ENCODE data around the gene WASHC4. TPM values are rescaled to one million over a fixed set of nuclear protein-coding genes. Genes with fewer than 3 reads are reported as not detected.

Gene WASHC4
- total RNA-seq, 1 experiment from 2014 or later = 46.9 TPM

DNA sequence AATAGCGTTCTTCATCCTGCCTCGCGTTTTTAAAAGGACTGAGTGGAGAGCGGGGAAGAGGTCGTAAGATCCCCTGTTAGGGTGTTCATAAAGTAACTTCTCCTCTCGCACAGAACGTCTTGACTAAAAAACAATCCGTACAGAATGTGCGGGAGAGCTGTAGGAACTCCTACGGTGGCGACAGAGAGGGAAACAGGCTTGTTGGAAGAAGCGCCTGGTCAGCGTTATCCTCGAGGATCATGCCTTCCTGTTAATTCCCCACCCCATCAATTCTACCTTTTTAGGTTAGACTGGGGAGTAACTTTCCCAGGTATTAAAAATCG is 399 bp upstream of the WASHC4 start:
- Histone ChIP-seq H3F3A (ENCODE audit: low read length, unreplicated experiment) (no peaks in the 10 kb centered on the region), H3K4me2 (ENCODE audit: low read length) (peak overlapping the region; percentile 89), H3K27ac (ENCODE audit: low read length) (peak overlapping the region; percentile 76; the same call in 1 of the 2 replicates), H3K9me3 (ENCODE audit: low read length) (no peaks in the 10 kb centered on the region), H3K27me3 (ENCODE audit: low read length) (no peaks in the 10 kb centered on the region), H3K9ac (ENCODE audit: low read length) (peak overlapping the region; percentile 87), H3K79me2 (ENCODE audit: low read length) (peaks cover 45% of the 10 kb centered on the region), H3K4me3 (ENCODE audit: low read length) (peak overlapping the region; percentile 72), H3K36me3 (ENCODE audit: low read depth, low read length) (peaks cover 3% of the 10 kb centered on the region), H3K4me1 (ENCODE audit: insufficient read depth, low read length) (peaks cover 24% of the 10 kb centered on the region; the same call in 1 of the 2 replicates), H3K9me2 (replicated peaks; ENCODE audit: low read length) (no peaks in the 10 kb centered on the region), H4K20me1 (ENCODE audit: low read length) (peaks cover 5% of the 10 kb centered on the region; the same call in 1 of the 2 replicates), H2AFZ (ENCODE audit: low read length) (peak overlapping the region; percentile 97)
- TF ChIP-seq, protein P1, sequence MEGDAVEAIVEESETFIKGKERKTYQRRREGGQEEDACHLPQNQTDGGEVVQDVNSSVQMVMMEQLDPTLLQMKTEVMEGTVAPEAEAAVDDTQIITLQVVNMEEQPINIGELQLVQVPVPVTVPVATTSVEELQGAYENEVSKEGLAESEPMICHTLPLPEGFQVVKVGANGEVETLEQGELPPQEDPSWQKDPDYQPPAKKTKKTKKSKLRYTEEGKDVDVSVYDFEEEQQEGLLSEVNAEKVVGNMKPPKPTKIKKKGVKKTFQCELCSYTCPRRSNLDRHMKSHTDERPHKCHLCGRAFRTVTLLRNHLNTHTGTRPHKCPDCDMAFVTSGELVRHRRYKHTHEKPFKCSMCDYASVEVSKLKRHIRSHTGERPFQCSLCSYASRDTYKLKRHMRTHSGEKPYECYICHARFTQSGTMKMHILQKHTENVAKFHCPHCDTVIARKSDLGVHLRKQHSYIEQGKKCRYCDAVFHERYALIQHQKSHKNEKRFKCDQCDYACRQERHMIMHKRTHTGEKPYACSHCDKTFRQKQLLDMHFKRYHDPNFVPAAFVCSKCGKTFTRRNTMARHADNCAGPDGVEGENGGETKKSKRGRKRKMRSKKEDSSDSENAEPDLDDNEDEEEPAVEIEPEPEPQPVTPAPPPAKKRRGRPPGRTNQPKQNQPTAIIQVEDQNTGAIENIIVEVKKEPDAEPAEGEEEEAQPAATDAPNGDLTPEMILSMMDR (conservative IDR thresholded peaks at IDR 0.05; ENCODE audit: low read depth, low read length) = no peak
- no peak for TF ChIP-seq EZH2phosphoT487 (IDR thresholded peaks at IDR 0.05; ENCODE audit: borderline replicate concordance, low read length)
- no peak for TF ChIP-seq EZH2 (IDR thresholded peaks at IDR 0.05; ENCODE audit: low read length, unreplicated experiment)
- intact Hi-C loops (cut with micrococcal nuclease) = loop anchor here (5.0 to 10.0 kb wide), 4 partner anchors 275 to 1142 kb away; partner anchors contain the start of genes TDG and TXNRD1
- ATAC-seq = peak; percentile 41
- POLR2A ChIA-PET (ENCODE audit: unreplicated experiment) = no interaction called here
- CTCF ChIA-PET = no interaction called here
- DNase-seq = no peak
- BruUV-seq (replicated peaks) = TSS peak; percentile 87

DNA sequence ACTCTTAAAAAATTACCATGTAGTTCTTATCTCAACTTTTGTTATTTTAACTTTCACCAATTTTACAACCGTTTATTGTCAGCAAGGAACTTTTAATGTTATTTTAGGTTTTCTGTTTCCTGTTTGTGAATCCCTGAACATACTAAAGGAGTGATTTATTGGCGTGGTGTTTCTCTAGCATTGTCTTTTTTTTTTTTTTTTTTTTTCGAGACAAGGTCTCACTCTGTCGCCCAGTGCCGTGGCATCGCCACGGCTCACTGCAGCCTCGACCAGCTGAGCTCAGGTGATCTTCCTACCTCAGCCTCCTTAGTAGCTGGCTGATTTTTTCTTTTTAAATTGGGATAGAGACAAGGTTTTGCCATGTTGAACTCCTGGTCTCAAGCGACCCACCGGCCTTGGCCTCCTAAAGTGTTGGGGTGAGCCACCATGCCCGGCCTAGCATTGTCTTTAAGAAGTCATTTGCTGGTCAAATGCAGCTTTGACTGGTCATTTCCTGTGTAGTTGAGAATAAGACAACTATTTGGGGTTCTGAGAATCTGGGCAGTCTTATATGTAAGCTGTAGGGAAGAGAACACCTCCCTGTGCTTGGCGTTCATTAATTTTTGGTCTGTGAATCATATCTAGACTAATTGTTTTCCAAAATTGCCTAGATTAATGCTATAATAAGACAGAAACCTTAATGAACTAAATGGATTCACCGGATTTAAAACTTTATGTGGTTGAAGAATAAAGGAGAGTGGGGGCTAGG is 2.1 kb downstream of the WASHC4 start:
- H3K36me3 ChIP-seq (ENCODE audit: low read depth, low read length) = peaks cover 17% of the 10 kb centered on the region
- H3K4me3 ChIP-seq (ENCODE audit: low read length) = peak overlapping the region; percentile 72
- no peaks in the 10 kb centered on the region for H3K9me3 ChIP-seq (ENCODE audit: low read length)
- H3F3A ChIP-seq (ENCODE audit: low read length, unreplicated experiment) = no peaks in the 10 kb centered on the region
- no TSS peak for BruUV-seq (replicated peaks)
- peak overlapping the region; percentile 89 for H3K4me2 ChIP-seq (ENCODE audit: low read length)
- H3K4me1 ChIP-seq (ENCODE audit: insufficient read depth, low read length) = peaks cover 24% of the 10 kb centered on the region; the same call in 1 of the 2 replicates
- H3K27ac ChIP-seq (ENCODE audit: low read length) = no peak overlapping the region
- no peak for ATAC-seq
- H3K79me2 ChIP-seq (ENCODE audit: low read length) = peaks cover 60% of the 10 kb centered on the region
- intact Hi-C loops (cut with micrococcal nuclease) = loop anchor here (5.0 to 10.0 kb wide), 4 partner anchors 273 to 1145 kb away; partner anchors contain the start of genes TDG and TXNRD1
- CTCF ChIA-PET = no interaction called here
- DNase-seq = peak; percentile 21
- peak overlapping the region; percentile 87; the same call in 1 of the 2 replicates for H3K9ac ChIP-seq (ENCODE audit: low read length)
- H4K20me1 ChIP-seq (ENCODE audit: low read length) = peaks cover 8% of the 10 kb centered on the region; the same call in 1 of the 2 replicates
- TF ChIP-seq EZH2 (IDR thresholded peaks at IDR 0.05; ENCODE audit: low read length, unreplicated experiment) (no peak), EZH2phosphoT487 (IDR thresholded peaks at IDR 0.05; ENCODE audit: borderline replicate concordance, low read length) (no peak)
- TF ChIP-seq, protein P1 (conservative IDR thresholded peaks at IDR 0.05; ENCODE audit: low read depth, low read length) = no peak
- POLR2A ChIA-PET (ENCODE audit: unreplicated experiment) = interaction anchor here (0.5 kb wide), 1 partner anchor 125 kb away, joined by 3 read pairs; no protein-coding TSS in a partner anchor
- no peak overlapping the region for H2AFZ ChIP-seq (ENCODE audit: low read length)
- no peaks in the 10 kb centered on the region for H3K27me3 ChIP-seq (ENCODE audit: low read length)
- no peaks in the 10 kb centered on the region for H3K9me2 ChIP-seq (replicated peaks; ENCODE audit: low read length)

DNA sequence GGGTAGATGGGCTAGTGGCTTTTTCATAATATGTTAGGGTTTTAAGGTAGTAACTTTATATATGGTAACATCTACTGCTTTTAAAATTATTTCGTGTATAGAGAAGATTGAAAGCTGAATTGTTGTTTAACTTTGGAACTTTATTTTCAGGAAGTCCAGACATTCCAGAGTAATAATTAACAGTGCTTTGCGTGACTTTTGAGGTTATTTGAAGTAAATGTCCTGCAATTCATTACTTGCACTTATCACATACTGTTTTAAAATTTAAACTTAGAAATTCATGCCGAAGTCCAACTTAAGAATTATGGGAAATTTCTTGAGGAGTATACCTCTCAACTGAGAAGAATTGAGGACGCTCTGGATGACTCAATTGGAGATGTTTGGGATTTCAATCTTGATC is 3.3 kb downstream of the WASHC4 start:
- DNase-seq (no peak), ATAC-seq (no peak)
- Histone ChIP-seq H3K9me3 (ENCODE audit: low read length) (no peaks in the 10 kb centered on the region), H3K4me2 (ENCODE audit: low read length) (peak overlapping the region; percentile 89; the same call in 1 of the 2 replicates), H3F3A (ENCODE audit: low read length, unreplicated experiment) (no peaks in the 10 kb centered on the region), H3K36me3 (ENCODE audit: low read depth, low read length) (peaks cover 29% of the 10 kb centered on the region), H3K4me1 (ENCODE audit: insufficient read depth, low read length) (peaks cover 24% of the 10 kb centered on the region; the same call in 1 of the 2 replicates), H3K79me2 (ENCODE audit: low read length) (peaks cover 60% of the 10 kb centered on the region), H3K4me3 (ENCODE audit: low read length) (no peak overlapping the region), H3K9ac (ENCODE audit: low read length) (no peak overlapping the region), H4K20me1 (ENCODE audit: low read length) (peaks cover 8% of the 10 kb centered on the region; the same call in 1 of the 2 replicates), H3K9me2 (replicated peaks; ENCODE audit: low read length) (no peaks in the 10 kb centered on the region), H3K27ac (ENCODE audit: low read length) (no peak overlapping the region), H2AFZ (ENCODE audit: low read length) (no peak overlapping the region), H3K27me3 (ENCODE audit: low read length) (no peaks in the 10 kb centered on the region)
- ChIA-PET CTCF (no interaction called here), POLR2A (ENCODE audit: unreplicated experiment) (interaction anchor here (0.7 kb wide), 1 partner anchor 1120 kb away, joined by 3 read pairs; no protein-coding TSS in a partner anchor)
- no TSS peak for BruUV-seq (replicated peaks)
- TF ChIP-seq, protein P1 (conservative IDR thresholded peaks at IDR 0.05; ENCODE audit: low read depth, low read length) = no peak
- TF ChIP-seq EZH2 (IDR thresholded peaks at IDR 0.05; ENCODE audit: low read length, unreplicated experiment) (no peak), EZH2phosphoT487 (IDR thresholded peaks at IDR 0.05; ENCODE audit: borderline replicate concordance, low read length) (no peak)
- intact Hi-C loops (cut with micrococcal nuclease) = no loop called here
